Endothelial cell of umbilical vein (primary cell): ENCODE data around the gene ST3GAL4.

Source experiments
- EZH2 ChIP-seq: IDR thresholded peaks from 2 replicates; pipeline ENCODE4 v1.6.1; 2012; ENCODE audit warnings: borderline replicate concordance, low read depth, mild to moderate bottlenecking, moderate library complexity, low read length, inconsistent platforms; ENCODE audit not compliant: severe bottlenecking
- FOS ChIP-seq: IDR thresholded peaks from 2 replicates; pipeline ENCODE4 v1.6.1; 2011; ENCODE audit warnings: mild to moderate bottlenecking, low read length, moderate library complexity, borderline replicate concordance; ENCODE audit not compliant: insufficient read depth
- GATA2 ChIP-seq: IDR thresholded peaks from 2 replicates; pipeline ENCODE4 v1.7.0; 2011; ENCODE audit warnings: low read depth, mild to moderate bottlenecking, moderate library complexity, mixed read lengths, low read length; ENCODE audit not compliant: insufficient read length, insufficient read depth
- POLR2A ChIP-seq: IDR thresholded peaks from 2 replicates; pipeline ENCODE4 v1.6.1; 2012; ENCODE audit warnings: low read depth, mild to moderate bottlenecking, control low read depth, low read length
- POLR2AphosphoS5 ChIP-seq: IDR thresholded peaks from 2 replicates; pipeline ENCODE4 v1.6.1; 2012; ENCODE audit warnings: low read depth, mild to moderate bottlenecking, control low read depth, low read length, moderate library complexity; ENCODE audit not compliant: insufficient read depth
- TF ChIP-seq, protein P1 (sequence below), 2 donors: IDR thresholded peaks; 1 replicate in 1 of 2; 2 replicates in 1 of 2; pipeline ENCODE4 v1.5.1; 2011; ENCODE audit warnings: low read length in 2 of 2, mild to moderate bottlenecking in 2 of 2, moderate library complexity in 2 of 2, control low read depth in 1 of 2, inconsistent platforms in 1 of 2, low read depth in 1 of 2; ENCODE audit not compliant: insufficient read depth in 1 of 2; ENCODE audit errors: extremely low read depth in 1 of 2
- TF ChIP-seq, protein P2 (sequence below): IDR thresholded peaks from 2 replicates; pipeline ENCODE4 v1.6.1; 2011; ENCODE audit not compliant: insufficient read depth, insufficient read length

DNA sequence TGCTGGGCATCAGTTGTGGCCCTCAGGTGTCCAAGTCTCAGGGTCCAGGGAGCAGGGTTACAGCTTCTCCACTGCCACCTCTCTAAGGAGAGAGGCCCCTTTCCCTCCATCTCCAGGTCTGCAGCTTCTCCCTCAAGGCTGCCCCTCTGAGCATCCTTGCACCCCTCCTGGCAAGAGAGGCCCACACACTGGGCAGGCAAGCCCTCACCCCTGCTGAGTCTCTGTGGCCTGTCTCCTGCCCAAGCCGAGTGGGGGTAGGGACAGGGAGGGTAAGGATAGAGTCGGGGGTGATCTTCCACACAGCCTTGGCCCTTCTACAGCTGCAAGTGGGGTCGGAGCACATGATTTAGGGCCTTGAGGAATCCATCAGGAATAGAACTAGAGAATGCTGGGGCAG lies 76.6 kb downstream of the ST3GAL4 start:
- TF ChIP-seq, protein P1, sequence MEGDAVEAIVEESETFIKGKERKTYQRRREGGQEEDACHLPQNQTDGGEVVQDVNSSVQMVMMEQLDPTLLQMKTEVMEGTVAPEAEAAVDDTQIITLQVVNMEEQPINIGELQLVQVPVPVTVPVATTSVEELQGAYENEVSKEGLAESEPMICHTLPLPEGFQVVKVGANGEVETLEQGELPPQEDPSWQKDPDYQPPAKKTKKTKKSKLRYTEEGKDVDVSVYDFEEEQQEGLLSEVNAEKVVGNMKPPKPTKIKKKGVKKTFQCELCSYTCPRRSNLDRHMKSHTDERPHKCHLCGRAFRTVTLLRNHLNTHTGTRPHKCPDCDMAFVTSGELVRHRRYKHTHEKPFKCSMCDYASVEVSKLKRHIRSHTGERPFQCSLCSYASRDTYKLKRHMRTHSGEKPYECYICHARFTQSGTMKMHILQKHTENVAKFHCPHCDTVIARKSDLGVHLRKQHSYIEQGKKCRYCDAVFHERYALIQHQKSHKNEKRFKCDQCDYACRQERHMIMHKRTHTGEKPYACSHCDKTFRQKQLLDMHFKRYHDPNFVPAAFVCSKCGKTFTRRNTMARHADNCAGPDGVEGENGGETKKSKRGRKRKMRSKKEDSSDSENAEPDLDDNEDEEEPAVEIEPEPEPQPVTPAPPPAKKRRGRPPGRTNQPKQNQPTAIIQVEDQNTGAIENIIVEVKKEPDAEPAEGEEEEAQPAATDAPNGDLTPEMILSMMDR (IDR thresholded peaks at IDR 0.05; ENCODE audit: extremely low read depth in 1 of 2, insufficient read depth in 1 of 2, low read depth in 1 of 2, low read length in 2 of 2): no peak
- TF ChIP-seq POLR2AphosphoS5 (no peak), EZH2 (no peak), POLR2A (no peak), GATA2 (no peak), FOS (no peak)
- TF ChIP-seq, protein P2, sequence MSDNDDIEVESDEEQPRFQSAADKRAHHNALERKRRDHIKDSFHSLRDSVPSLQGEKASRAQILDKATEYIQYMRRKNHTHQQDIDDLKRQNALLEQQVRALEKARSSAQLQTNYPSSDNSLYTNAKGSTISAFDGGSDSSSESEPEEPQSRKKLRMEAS: no peak
